Mammary epithelial cell (primary cell): Measurements from ENCODE around the gene IFI27L1.

Source experiments
- EZH2 ChIP-seq: IDR thresholded peaks from 2 replicates; pipeline ENCODE4 v1.6.1; 2012; ENCODE audit warnings: low read length, inconsistent platforms, borderline replicate concordance
- TF ChIP-seq, protein P1 (sequence below), 2 donors: IDR thresholded peaks in 1 of 2; conservative IDR thresholded peaks in 1 of 2; 2 replicates each; pipeline ENCODE4 v1.5.1; 2011 to 2012; ENCODE audit warnings: inconsistent platforms in 2 of 2, low read length in 2 of 2, mild to moderate bottlenecking in 2 of 2, control low read depth in 1 of 2, low read depth in 1 of 2; ENCODE audit not compliant: insufficient read depth in 1 of 2; ENCODE audit errors: extremely low read depth in 1 of 2

DNA sequence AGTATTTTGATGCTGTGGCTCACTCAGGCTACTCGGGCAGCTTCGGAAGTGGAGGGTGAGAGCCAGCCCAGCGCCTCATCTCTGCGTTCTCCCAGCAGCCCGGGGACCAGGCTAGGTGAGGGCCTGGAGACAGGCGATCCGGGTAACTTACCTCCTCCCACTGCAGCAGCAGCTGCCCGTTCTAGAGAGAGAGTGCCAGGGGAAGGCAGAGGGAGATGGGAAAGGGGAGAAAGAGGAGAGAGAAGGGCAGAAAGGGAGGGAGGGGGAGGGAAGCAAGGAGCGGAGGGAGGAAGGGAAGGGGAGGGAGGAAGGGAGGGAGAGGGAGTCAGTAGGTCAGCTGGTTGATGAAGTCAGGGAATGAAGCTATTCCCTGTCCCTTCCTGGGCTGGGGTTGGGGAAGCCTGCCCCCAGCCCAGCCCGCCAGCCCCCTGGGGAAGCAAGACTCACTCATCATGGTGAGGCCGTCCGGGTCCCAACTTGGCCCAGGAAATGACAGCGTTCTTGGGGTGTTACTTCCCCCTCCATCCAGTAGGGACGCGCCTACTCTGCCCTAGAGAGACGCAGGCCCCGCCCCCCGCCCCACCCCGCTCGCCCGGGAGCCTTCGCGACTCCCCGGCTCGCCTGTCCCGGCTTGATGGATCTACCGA lies 48.1 kb downstream of the IFI27L1 start, which contains the start of gene IFI27L2:
- TF ChIP-seq, protein P1, sequence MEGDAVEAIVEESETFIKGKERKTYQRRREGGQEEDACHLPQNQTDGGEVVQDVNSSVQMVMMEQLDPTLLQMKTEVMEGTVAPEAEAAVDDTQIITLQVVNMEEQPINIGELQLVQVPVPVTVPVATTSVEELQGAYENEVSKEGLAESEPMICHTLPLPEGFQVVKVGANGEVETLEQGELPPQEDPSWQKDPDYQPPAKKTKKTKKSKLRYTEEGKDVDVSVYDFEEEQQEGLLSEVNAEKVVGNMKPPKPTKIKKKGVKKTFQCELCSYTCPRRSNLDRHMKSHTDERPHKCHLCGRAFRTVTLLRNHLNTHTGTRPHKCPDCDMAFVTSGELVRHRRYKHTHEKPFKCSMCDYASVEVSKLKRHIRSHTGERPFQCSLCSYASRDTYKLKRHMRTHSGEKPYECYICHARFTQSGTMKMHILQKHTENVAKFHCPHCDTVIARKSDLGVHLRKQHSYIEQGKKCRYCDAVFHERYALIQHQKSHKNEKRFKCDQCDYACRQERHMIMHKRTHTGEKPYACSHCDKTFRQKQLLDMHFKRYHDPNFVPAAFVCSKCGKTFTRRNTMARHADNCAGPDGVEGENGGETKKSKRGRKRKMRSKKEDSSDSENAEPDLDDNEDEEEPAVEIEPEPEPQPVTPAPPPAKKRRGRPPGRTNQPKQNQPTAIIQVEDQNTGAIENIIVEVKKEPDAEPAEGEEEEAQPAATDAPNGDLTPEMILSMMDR (conservative IDR thresholded peaks at IDR 0.05 in 1 of 2, IDR thresholded peaks at IDR 0.05 in 1 of 2; ENCODE audit: extremely low read depth in 1 of 2, insufficient read depth in 1 of 2, low read depth in 1 of 2, low read length in 2 of 2) = peak in 1 of 2 donors; percentile 43
- no peak for TF ChIP-seq EZH2
